Spleen (tissue), 13 donors: Measurements from ENCODE around the gene UMOD. TPM values are rescaled to one million over a fixed set of nuclear protein-coding genes. Genes with fewer than 3 reads are reported as not detected.

ENCODE experiments used
- DNase-seq: peaks from one replicate; pipeline ENCODE4 v3.0.0-alpha.2; 2020
- H3K27ac ChIP-seq, 8 donors: fragments of 200-600 bp; sonication (generic) in 7 of 8; 1 replicate in 4 of 8; 2 replicates in 4 of 8; pipeline versions ENCODE4 v1.5.0 to v1.8.0; 2016 to 2021; ENCODE audit warnings: inconsistent platforms in 4 of 8, mild to moderate bottlenecking in 4 of 8, moderate library complexity in 1 of 8
- H3K27me3 ChIP-seq, 7 donors: fragments of 200-600 bp; sonication (generic) in 6 of 7; replicated peaks in 1 of 7; 1 replicate in 4 of 7; 2 replicates in 3 of 7; pipeline versions ENCODE4 v1.5.0 to v1.8.0; 2016 to 2021; ENCODE audit warnings: inconsistent platforms in 3 of 7, mild to moderate bottlenecking in 1 of 7
- H3K36me3 ChIP-seq, 6 donors: fragments of 200-600 bp; sonication (generic) in 5 of 6; 1 replicate in 4 of 6; 2 replicates in 2 of 6; pipeline versions ENCODE4 v1.5.0 to v1.8.0; 2016 to 2021; ENCODE audit warnings: inconsistent platforms in 2 of 6
- H3K4me1 ChIP-seq, 6 donors: fragments of 200-600 bp; sonication (generic) in 5 of 6; 1 replicate in 3 of 6; 2 replicates in 3 of 6; pipeline versions ENCODE4 v1.5.0 to v1.8.0; 2016 to 2021; ENCODE audit warnings: inconsistent platforms in 3 of 6
- H3K4me3 ChIP-seq, 8 donors: fragments of 200-600 bp; sonication (generic) in 7 of 8; 1 replicate in 4 of 8; 2 replicates in 4 of 8; pipeline versions ENCODE4 v1.5.0 to v1.8.0; 2016 to 2021; ENCODE audit warnings: inconsistent platforms in 4 of 8, mild to moderate bottlenecking in 4 of 8, moderate library complexity in 2 of 8
- H3K9me3 ChIP-seq, 8 donors: fragments of 200-600 bp; sonication (generic) in 7 of 8; 1 replicate in 4 of 8; 2 replicates in 4 of 8; pipeline versions ENCODE4 v1.5.0 to v1.8.0; 2016 to 2021; ENCODE audit warnings: inconsistent platforms in 4 of 8
- CTCF ChIP-seq, 11 experiments: fragments of 200-600 bp in 7 of 11; fragments of 450-650 bp in 4 of 11; sonication (generic) in 4 of 11; IDR thresholded peaks in 8 of 11; conservative IDR thresholded peaks in 3 of 11; 1 replicate in 7 of 11; 2 replicates in 4 of 11; pipeline versions ENCODE4 v1.4.0 to v1.8.0; 2016 to 2021; ENCODE audit warnings: antibody characterized with exemption in 11 of 11, inconsistent platforms in 4 of 11, mild to moderate bottlenecking in 1 of 11
- POLR2A ChIP-seq, 3 donors: fragments of 450-650 bp; IDR thresholded peaks; one replicate each; pipeline ENCODE4 v1.5.1; 2017; ENCODE audit warnings: antibody characterized with exemption in 3 of 3, mild to moderate bottlenecking in 1 of 3
- POLR2AphosphoS5 ChIP-seq, 3 donors: sonication (generic); formaldehyde crosslinking; IDR thresholded peaks; one replicate each; pipeline ENCODE4 v1.5.1; 2017; ENCODE audit warnings: antibody characterized with exemption in 3 of 3
- WGBS, 5 donors: extraction: QIAGEN DNeasy Blood & Tissue Kit in 3 of 5; methylation state at CpG; one replicate each; pipeline versions ENCODE4 v1.1.5 to v1.1.7; 2013 to 2018; 5-methylcytosine and 5-hydroxymethylcytosine counted together
- intact Hi-C: fragments of 100-400 bp; cut with DNase I; formaldehyde crosslinking; loops from one replicate; pipeline ENCODE4 v1.15.0; 2023; ENCODE audit warnings: low total_unique reads
- long read RNA-seq, 2 donors: transcript quantifications; one replicate each; lab custom pipeline, GENCODE V29; 2026
- polyA plus RNA-seq, 3 donors: library from polyadenylated mRNA; stranded (reverse); fragments of 200-250 nt; gene quantifications; one replicate each; pipeline ENCODE4 v1.2.1, GENCODE V29; 2013
- total RNA-seq, 7 donors: library from RNA; depleted of rRNA in 3 of 7; stranded (reverse); fragments of >200 nt in 3 of 7; fragmentation: NEBNext Ultra II Directional in 4 of 7; extraction: Animal tissue kit (Norgen Biotek cat#: 25700) in 4 of 7; gene quantifications; one replicate each; pipeline versions ENCODE4 v1.1.0 to v1.2.1, GENCODE V29; 2016 to 2021
- donor health status: healthy with polysubstance abuse.
- donor health status: DM: no; HTN: no; CAD: no; lungs with moderate emphysema.
- donor health status: DM: no; HTN: no; CAD: no.
- donor health status: Bipolar disorder and iron deficiency.
- donor health status: healthy.
- donor health status: DM: no; HTN: no; CAD: no.
- donor health status: DM: yes; HTN: yes; CAD: no.

Gene UMOD
- total RNA-seq = not detected
- under 1 TPM in 1 of 3 donors, not detected in 2; 0.17 TPM for polyA plus RNA-seq
- long read RNA-seq, donor 1 = 0 reads
- long read RNA-seq, donor 2 = 0 reads

GRCh38 chr16:20352615-20353014 lies at the start of gene UMOD:
Gene UMOD, minus strand, starts transcription at chr16:20352715. Its CDS starts 1,978 bp downstream, at chr16:20350737.
- Histone ChIP-seq H3K4me1 (no peaks in the 10 kb centered on the region), H3K27ac (no peak within 1 kb of the TSS), H3K4me3 (no peak within 1 kb of the TSS), H3K9me3 (no peaks in the 10 kb centered on the region), H3K36me3 (no peaks in the 10 kb centered on the region), H3K27me3 (peaks cover 0 to 52% (median 0%) of the 10 kb centered on the region in 7 donors)
- no peak for DNase-seq
- intact Hi-C loops = no loop called here
- no peak for TF ChIP-seq CTCF (IDR thresholded peaks at IDR 0.05 in 8 of 11, conservative IDR thresholded peaks at IDR 0.05 in 3 of 11)
- WGBS, 5 donors = 86 to 98% (median 92%) methylated on average over 2 of the region's 2 CpGs

GRCh38 chr16:20401475-20402016 lies 49.0 kb upstream of the UMOD start:
- intact Hi-C loops = no loop called here
- WGBS, 5 donors = 72 to 86% (median 77%) methylated on average over 8 of the region's 8 CpGs
- H3K4me3 ChIP-seq = no peak overlapping the region

GRCh38 chr16:20401066-20401465 lies 48.6 kb upstream of the UMOD start:
- WGBS, 5 donors = 54 to 64% (median 58%) methylated on average over 2 of the region's 2 CpGs

More at GRCh38 chr16:20401475-20402016, 49.0 kb upstream of the UMOD start:
- no peak for TF ChIP-seq POLR2A (IDR thresholded peaks at IDR 0.05)
- no peak for TF ChIP-seq POLR2AphosphoS5 (IDR thresholded peaks at IDR 0.05)
- no peak for TF ChIP-seq CTCF (IDR thresholded peaks at IDR 0.05 in 8 of 11, conservative IDR thresholded peaks at IDR 0.05 in 3 of 11)
- no peaks in the 10 kb centered on the region for H3K4me1 ChIP-seq
- no peak overlapping the region for H3K27ac ChIP-seq
- DNase-seq = no peak
- no peaks in the 10 kb centered on the region for H3K36me3 ChIP-seq
- no peaks in the 10 kb centered on the region for H3K27me3 ChIP-seq
- H3K9me3 ChIP-seq = no peaks in the 10 kb centered on the region

GRCh38 chr16:20399185-20399584 lies 46.7 kb upstream of the UMOD start:
- no peaks in the 10 kb centered on the region for H3K9me3 ChIP-seq
- no peak overlapping the region for H3K27ac ChIP-seq
- H3K36me3 ChIP-seq = no peaks in the 10 kb centered on the region
- 62 to 72% (median 71%) methylated on average over 6 to 7 of the region's 7 CpGs for WGBS, 5 donors
- peaks cover 0 to 6% (median 0%) of the 10 kb centered on the region in 6 donors for H3K4me1 ChIP-seq
- no peak for TF ChIP-seq CTCF (IDR thresholded peaks at IDR 0.05 in 8 of 11, conservative IDR thresholded peaks at IDR 0.05 in 3 of 11)
- TF ChIP-seq POLR2AphosphoS5 (IDR thresholded peaks at IDR 0.05) = no peak
- no peak for TF ChIP-seq POLR2A (IDR thresholded peaks at IDR 0.05)
- DNase-seq = no peak
- H3K27me3 ChIP-seq = no peaks in the 10 kb centered on the region
- intact Hi-C loops = no loop called here
- H3K4me3 ChIP-seq = no peak overlapping the region

More at GRCh38 chr16:20401066-20401465, 48.6 kb upstream of the UMOD start:
- intact Hi-C loops = no loop called here
- no peaks in the 10 kb centered on the region for H3K36me3 ChIP-seq
- H3K9me3 ChIP-seq = no peaks in the 10 kb centered on the region
- TF ChIP-seq CTCF (IDR thresholded peaks at IDR 0.05 in 8 of 11, conservative IDR thresholded peaks at IDR 0.05 in 3 of 11) = no peak
- no peak for TF ChIP-seq POLR2A (IDR thresholded peaks at IDR 0.05)
- no peak for TF ChIP-seq POLR2AphosphoS5 (IDR thresholded peaks at IDR 0.05)
- no peak for DNase-seq
- no peaks in the 10 kb centered on the region for H3K4me1 ChIP-seq
- H3K27me3 ChIP-seq = no peaks in the 10 kb centered on the region
- H3K27ac ChIP-seq = no peak overlapping the region
- H3K4me3 ChIP-seq = no peak overlapping the region
